Neural cell (in vitro differentiated cells): ENCODE results near the gene CDON. TPM values are rescaled to one million over a fixed set of nuclear protein-coding genes. Genes with fewer than 3 reads are reported as not detected.

Experiments
- H2AFZ ChIP-seq: fragments of 200-600, 300-800 bp; sonication (generic), shearing (Covaris generic); 2 replicates; pipeline ENCODE4 v1.6.0; 2014; ENCODE audit warnings: low read depth, mild to moderate bottlenecking, antibody characterized with exemption, low read length, moderate library complexity
- H3F3A ChIP-seq: fragments of 200-600 bp; shearing (Covaris generic); 2 replicates; pipeline ENCODE4 v1.6.1; 2016; ENCODE audit warnings: mild to moderate bottlenecking, moderate library complexity, mixed read lengths, antibody characterized with exemption, low read length; ENCODE audit not compliant: insufficient read depth, poor library complexity, severe bottlenecking
- H3K27ac ChIP-seq: fragments of 200-600, 300-800 bp; sonication (generic), shearing (Covaris generic); 2 replicates; pipeline ENCODE4 v1.5.1; 2014; ENCODE audit warnings: mild to moderate bottlenecking, low read length, moderate library complexity
- H3K27me3 ChIP-seq: fragments of 300-800, 200-600 bp; sonication (generic), shearing (Covaris generic); 2 replicates; pipeline ENCODE4 v1.6.0; 2014; ENCODE audit warnings: mild to moderate bottlenecking, low read depth, low read length, moderate library complexity; ENCODE audit not compliant: insufficient read depth
- H3K36me3 ChIP-seq: fragments of 300-800, 200-600 bp; sonication (generic), shearing (Covaris generic); 2 replicates; pipeline ENCODE4 v1.5.1; 2014; ENCODE audit warnings: mild to moderate bottlenecking, antibody characterized with exemption, low read length, moderate library complexity; ENCODE audit not compliant: insufficient read depth
- H3K4me2 ChIP-seq: fragments of 300-800, 200-600 bp; sonication (generic), shearing (Covaris generic); 2 replicates; pipeline ENCODE4 v1.6.0; 2014; ENCODE audit warnings: mild to moderate bottlenecking, low read length
- H3K4me3 ChIP-seq: fragments of 300-800, 200-600 bp; sonication (generic), shearing (Covaris generic); 2 replicates; pipeline ENCODE4 v1.5.1; 2014; ENCODE audit warnings: mild to moderate bottlenecking, low read length, moderate library complexity
- H3K79me2 ChIP-seq: fragments of 200-600 bp; shearing (Covaris generic); replicated peaks from 2 replicates; pipeline ENCODE4 v1.6.0; 2014; ENCODE audit warnings: mild to moderate bottlenecking, low read length, moderate library complexity; ENCODE audit not compliant: insufficient read depth
- H3K9ac ChIP-seq: fragments of 300-800, 200-600 bp; sonication (generic), shearing (Covaris generic); 2 replicates; pipeline ENCODE4 v1.6.1; 2016; ENCODE audit warnings: mild to moderate bottlenecking, low read length, mixed read lengths
- H3K9me2 ChIP-seq: fragments of 200-600 bp; shearing (Covaris generic); 2 replicates; pipeline ENCODE4 v1.6.1; 2016; ENCODE audit warnings: mild to moderate bottlenecking, low read length, mixed read lengths; ENCODE audit not compliant: insufficient read depth
- H3K9me3 ChIP-seq: fragments of 200-600, 300-800 bp; sonication (generic), shearing (Covaris generic); 2 replicates; pipeline ENCODE4 v1.6.1; 2016; ENCODE audit warnings: mild to moderate bottlenecking, mixed run types, low read length, moderate library complexity, mixed read lengths
- H4K20me1 ChIP-seq: fragments of 200-600 bp; shearing (Covaris generic); 2 replicates; pipeline ENCODE4 v1.6.1; 2016; ENCODE audit warnings: mild to moderate bottlenecking, mixed run types; ENCODE audit not compliant: insufficient read depth
- EP300 ChIP-seq: fragments of 450-650 bp; conservative IDR thresholded peaks from 2 replicates; pipeline ENCODE4 v1.6.1; 2014; ENCODE audit warnings: antibody characterized with exemption, mild to moderate bottlenecking, moderate library complexity; ENCODE audit not compliant: poor library complexity, severe bottlenecking
- EZH2 ChIP-seq: fragments of 200-600, 300-800 bp; shearing (Covaris generic), sonication (generic); IDR thresholded peaks from 2 replicates; pipeline ENCODE4 v1.6.1; 2014; ENCODE audit warnings: antibody characterized with exemption, low read length, borderline replicate concordance, mild to moderate bottlenecking; ENCODE audit not compliant: insufficient read depth, poor library complexity, severe bottlenecking
- MXI1 ChIP-seq: fragments of 450-650 bp; conservative IDR thresholded peaks from 2 replicates; pipeline ENCODE4 v1.6.1; 2014; ENCODE audit warnings: antibody characterized with exemption, mild to moderate bottlenecking; ENCODE audit not compliant: poor library complexity, severe bottlenecking
- POLR2AphosphoS5 ChIP-seq: IDR thresholded peaks from 2 replicates; pipeline ENCODE4 v1.6.1; 2012
- RAD21 ChIP-seq: fragments of 450-650 bp; conservative IDR thresholded peaks from 2 replicates; pipeline ENCODE4 v1.6.1; 2014; ENCODE audit warnings: antibody characterized with exemption, mild to moderate bottlenecking, moderate library complexity
- SMC3 ChIP-seq: fragments of 450-650 bp; conservative IDR thresholded peaks from 2 replicates; pipeline ENCODE4 v1.6.1; 2014; ENCODE audit warnings: antibody characterized with exemption, mild to moderate bottlenecking, moderate library complexity; ENCODE audit not compliant: poor library complexity
- TAF1 ChIP-seq: IDR thresholded peaks from 2 replicates; pipeline ENCODE4 v1.6.1; 2012; ENCODE audit warnings: low read depth
- polyA plus RNA-seq: library from polyadenylated mRNA; depleted of rRNA; stranded (reverse); fragments of >200 nt; gene quantifications from 2 replicates; pipeline ENCODE4 v1.2.3, GENCODE V29; 2014
- TF ChIP-seq, protein P1 (sequence below): IDR thresholded peaks from 2 replicates; pipeline ENCODE4 v1.6.1; 2012; ENCODE audit warnings: borderline replicate concordance
- TF ChIP-seq, protein P2 (sequence below): fragments of 450-650 bp; IDR thresholded peaks from 2 replicates; pipeline ENCODE4 v1.5.1; 2014; ENCODE audit warnings: antibody characterized with exemption, mild to moderate bottlenecking, moderate library complexity; ENCODE audit not compliant: poor library complexity, severe bottlenecking

CDON gene
- polyA plus RNA-seq, 1 donor from 2014 or later: 44.1 TPM

DNA sequence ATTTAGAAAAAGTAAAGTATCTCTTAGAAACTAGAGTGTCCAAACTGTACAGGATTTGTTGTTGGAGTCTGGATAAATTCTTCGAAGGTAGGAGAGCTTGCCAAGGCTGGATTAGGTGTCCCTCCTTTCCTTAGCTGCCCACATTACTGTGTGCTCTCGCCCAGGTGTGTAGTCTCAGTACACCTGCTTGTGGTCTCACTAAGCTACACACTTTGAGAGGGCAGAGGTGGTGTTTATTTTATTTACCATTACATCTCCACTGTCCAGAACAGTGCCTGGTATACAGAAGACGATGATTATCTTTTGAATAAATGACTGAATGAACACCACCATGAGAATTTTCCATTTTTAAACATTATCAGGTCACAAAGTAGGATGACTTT is 80.3 kb downstream of the CDON start:
- Histone ChIP-seq H3K4me3 (no peak overlapping the region), H4K20me1 (no peaks in the 10 kb centered on the region), H3K9ac (no peak overlapping the region), H3F3A (no peaks in the 10 kb centered on the region), H3K4me2 (no peak overlapping the region), H3K9me3 (no peaks in the 10 kb centered on the region), H3K79me2 (no peaks in the 10 kb centered on the region), H2AFZ (no peak overlapping the region), H3K27me3 (no peaks in the 10 kb centered on the region), H3K9me2 (no peaks in the 10 kb centered on the region), H3K36me3 (no peaks in the 10 kb centered on the region), H3K27ac (no peak overlapping the region)
- TF ChIP-seq POLR2AphosphoS5 (no peak), EP300 (no peak), MXI1 (no peak), RAD21 (no peak), SMC3 (no peak)
- TF ChIP-seq, protein P1, sequence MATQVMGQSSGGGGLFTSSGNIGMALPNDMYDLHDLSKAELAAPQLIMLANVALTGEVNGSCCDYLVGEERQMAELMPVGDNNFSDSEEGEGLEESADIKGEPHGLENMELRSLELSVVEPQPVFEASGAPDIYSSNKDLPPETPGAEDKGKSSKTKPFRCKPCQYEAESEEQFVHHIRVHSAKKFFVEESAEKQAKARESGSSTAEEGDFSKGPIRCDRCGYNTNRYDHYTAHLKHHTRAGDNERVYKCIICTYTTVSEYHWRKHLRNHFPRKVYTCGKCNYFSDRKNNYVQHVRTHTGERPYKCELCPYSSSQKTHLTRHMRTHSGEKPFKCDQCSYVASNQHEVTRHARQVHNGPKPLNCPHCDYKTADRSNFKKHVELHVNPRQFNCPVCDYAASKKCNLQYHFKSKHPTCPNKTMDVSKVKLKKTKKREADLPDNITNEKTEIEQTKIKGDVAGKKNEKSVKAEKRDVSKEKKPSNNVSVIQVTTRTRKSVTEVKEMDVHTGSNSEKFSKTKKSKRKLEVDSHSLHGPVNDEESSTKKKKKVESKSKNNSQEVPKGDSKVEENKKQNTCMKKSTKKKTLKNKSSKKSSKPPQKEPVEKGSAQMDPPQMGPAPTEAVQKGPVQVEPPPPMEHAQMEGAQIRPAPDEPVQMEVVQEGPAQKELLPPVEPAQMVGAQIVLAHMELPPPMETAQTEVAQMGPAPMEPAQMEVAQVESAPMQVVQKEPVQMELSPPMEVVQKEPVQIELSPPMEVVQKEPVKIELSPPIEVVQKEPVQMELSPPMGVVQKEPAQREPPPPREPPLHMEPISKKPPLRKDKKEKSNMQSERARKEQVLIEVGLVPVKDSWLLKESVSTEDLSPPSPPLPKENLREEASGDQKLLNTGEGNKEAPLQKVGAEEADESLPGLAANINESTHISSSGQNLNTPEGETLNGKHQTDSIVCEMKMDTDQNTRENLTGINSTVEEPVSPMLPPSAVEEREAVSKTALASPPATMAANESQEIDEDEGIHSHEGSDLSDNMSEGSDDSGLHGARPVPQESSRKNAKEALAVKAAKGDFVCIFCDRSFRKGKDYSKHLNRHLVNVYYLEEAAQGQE: no peak

DNA sequence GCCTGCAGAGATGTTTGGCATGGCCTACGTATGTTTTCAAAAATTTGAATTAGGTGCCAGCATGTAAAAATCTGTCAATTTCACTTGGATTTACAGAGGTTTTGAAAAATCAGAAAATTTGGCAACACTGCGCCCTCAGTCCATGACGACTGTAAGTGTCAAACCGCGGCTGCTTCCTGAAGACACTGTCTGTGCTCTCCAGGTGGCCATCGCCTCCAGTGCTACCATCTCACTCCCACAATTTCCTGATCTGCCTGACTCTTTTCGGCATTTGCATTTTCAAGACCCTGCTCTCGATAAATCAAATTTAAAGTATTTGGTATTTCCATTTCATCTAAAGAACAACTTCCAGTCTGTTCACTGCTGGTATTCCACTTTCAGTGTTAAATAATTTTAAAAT is 82.2 kb downstream of the CDON start:
- no peak for TF ChIP-seq TAF1
- TF ChIP-seq EP300: no peak
- TF ChIP-seq POLR2AphosphoS5: no peak
- TF ChIP-seq, protein P2, sequence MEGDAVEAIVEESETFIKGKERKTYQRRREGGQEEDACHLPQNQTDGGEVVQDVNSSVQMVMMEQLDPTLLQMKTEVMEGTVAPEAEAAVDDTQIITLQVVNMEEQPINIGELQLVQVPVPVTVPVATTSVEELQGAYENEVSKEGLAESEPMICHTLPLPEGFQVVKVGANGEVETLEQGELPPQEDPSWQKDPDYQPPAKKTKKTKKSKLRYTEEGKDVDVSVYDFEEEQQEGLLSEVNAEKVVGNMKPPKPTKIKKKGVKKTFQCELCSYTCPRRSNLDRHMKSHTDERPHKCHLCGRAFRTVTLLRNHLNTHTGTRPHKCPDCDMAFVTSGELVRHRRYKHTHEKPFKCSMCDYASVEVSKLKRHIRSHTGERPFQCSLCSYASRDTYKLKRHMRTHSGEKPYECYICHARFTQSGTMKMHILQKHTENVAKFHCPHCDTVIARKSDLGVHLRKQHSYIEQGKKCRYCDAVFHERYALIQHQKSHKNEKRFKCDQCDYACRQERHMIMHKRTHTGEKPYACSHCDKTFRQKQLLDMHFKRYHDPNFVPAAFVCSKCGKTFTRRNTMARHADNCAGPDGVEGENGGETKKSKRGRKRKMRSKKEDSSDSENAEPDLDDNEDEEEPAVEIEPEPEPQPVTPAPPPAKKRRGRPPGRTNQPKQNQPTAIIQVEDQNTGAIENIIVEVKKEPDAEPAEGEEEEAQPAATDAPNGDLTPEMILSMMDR: no peak
- no peak for TF ChIP-seq SMC3
- no peak for TF ChIP-seq RAD21
- TF ChIP-seq EZH2: no peak
- TF ChIP-seq, protein P1: no peak
- TF ChIP-seq MXI1: no peak
- no peak overlapping the region for H2AFZ ChIP-seq
- H3K4me2 ChIP-seq: no peak overlapping the region
- no peaks in the 10 kb centered on the region for H3K9me2 ChIP-seq
- H3K9me3 ChIP-seq: no peaks in the 10 kb centered on the region
- peaks cover 12% of the 10 kb centered on the region for H3K36me3 ChIP-seq
- no peak overlapping the region for H3K4me3 ChIP-seq
- H3K27ac ChIP-seq: no peak overlapping the region
- no peak overlapping the region for H3K9ac ChIP-seq
- H4K20me1 ChIP-seq: no peaks in the 10 kb centered on the region
- H3K27me3 ChIP-seq: no peaks in the 10 kb centered on the region
- no peaks in the 10 kb centered on the region for H3F3A ChIP-seq
- no peaks in the 10 kb centered on the region for H3K79me2 ChIP-seq
